DMS 273 (cell line): Measurements from ENCODE around the gene DLX5.

ENCODE experiments used
- DNase-seq: peaks from one replicate; lab custom pipeline; 2025; ENCODE audit not compliant: unreplicated experiment; lab: John Stamatoyannopoulos, UW

DLX5 gene

GRCh38 chr7:97006055-97006815, 18.4 kb downstream of the DLX5 start:
- peak; percentile 88 for DNase-seq

- peak; percentile 99 for DNase-seq
These were observed 19.2 kb downstream of the DLX5 start, which contains the start of gene DLX6 for GRCh38 chr7:97005183-97006054. TSS of gene DLX6 (plus strand) at chr7:97005553. CDS start at chr7:97005978, 425 bp downstream.

- peak; percentile 60 for DNase-seq
These were observed 20.1 kb downstream of the DLX5 start for GRCh38 chr7:97004247-97005182.

- no peak for DNase-seq
These were observed 21.1 kb downstream of the DLX5 start for GRCh38 chr7:97003262-97004246.

GRCh38 chr7:97002555-97003261, 21.9 kb downstream of the DLX5 start:
- no peak for DNase-seq

- DNase-seq = no peak
These were observed 22.7 kb downstream of the DLX5 start for GRCh38 chr7:97001656-97002554.

- DNase-seq = no peak
These were observed 23.4 kb downstream of the DLX5 start for GRCh38 chr7:97001221-97001620.

GRCh38 chr7:96998744-96999143, 25.9 kb downstream of the DLX5 start:
- DNase-seq = no peak

GRCh38 chr7:96998333-96998732, 26.3 kb downstream of the DLX5 start:
- DNase-seq = no peak

GRCh38 chr7:96997512-96998032, 27.1 kb downstream of the DLX5 start:
- no peak for DNase-seq

GRCh38 chr7:96996958-96997511, 27.6 kb downstream of the DLX5 start:
- DNase-seq = no peak

GRCh38 chr7:96996111-96996957, 28.3 kb downstream of the DLX5 start:
- DNase-seq = no peak

- no peak for DNase-seq
These were observed 29.1 kb downstream of the DLX5 start for GRCh38 chr7:96995406-96996110.

- DNase-seq = no peak
These were observed 30.7 kb downstream of the DLX5 start for GRCh38 chr7:96993980-96994379.

GRCh38 chr7:96993094-96993865, 31.4 kb downstream of the DLX5 start:
- DNase-seq = no peak
